Hematopoietic multipotent progenitor cell treated with erythropoietin and hydrocortisone succinate and interleukin-3 and kit ligand, for 15 days (in vitro differentiated cells): Measurements from ENCODE around the gene VTI1A.

Experiments used
- DNase-seq: peaks from one replicate; pipeline ENCODE4 v3.0.0-alpha.2; 2015; ENCODE audit warnings: low spot score

VTI1A gene

GRCh38 chr10:112639298-112639697 lies 192.3 kb downstream of the VTI1A start:
- no peak for DNase-seq

- no peak for DNase-seq
These were observed 193.6 kb downstream of the VTI1A start for GRCh38 chr10:112640638-112641037.

- no peak for DNase-seq
These were observed 196.7 kb downstream of the VTI1A start for GRCh38 chr10:112643600-112644264.

GRCh38 chr10:112644265-112644645 lies 197.2 kb downstream of the VTI1A start:
- no peak for DNase-seq

GRCh38 chr10:112649006-112649821 lies 202.2 kb downstream of the VTI1A start:
- DNase-seq, result no peak

- no peak for DNase-seq
These were observed 202.8 kb downstream of the VTI1A start for GRCh38 chr10:112649822-112650152.

- DNase-seq, result no peak
These were observed 203.6 kb downstream of the VTI1A start for GRCh38 chr10:112650588-112651030.

- DNase-seq, result no peak
These were observed 206.2 kb downstream of the VTI1A start for GRCh38 chr10:112653215-112653614.

GRCh38 chr10:112653851-112654250 lies 206.8 kb downstream of the VTI1A start:
- no peak for DNase-seq

GRCh38 chr10:112654794-112655193 lies 207.8 kb downstream of the VTI1A start:
- no peak for DNase-seq

- no peak for DNase-seq
These were observed 208.7 kb downstream of the VTI1A start for GRCh38 chr10:112655722-112656121.

- DNase-seq, result no peak
These were observed 211.4 kb downstream of the VTI1A start for GRCh38 chr10:112658465-112658864.

- no peak for DNase-seq
These were observed 212.1 kb downstream of the VTI1A start for GRCh38 chr10:112658900-112659638.

- DNase-seq, result no peak
These were observed 216.5 kb downstream of the VTI1A start for GRCh38 chr10:112663234-112664125.

GRCh38 chr10:112666094-112666493 lies 219.1 kb downstream of the VTI1A start:
- no peak for DNase-seq

GRCh38 chr10:112669989-112670388 lies 223.0 kb downstream of the VTI1A start:
- no peak for DNase-seq

- DNase-seq, result no peak
These were observed 224.7 kb downstream of the VTI1A start for GRCh38 chr10:112671743-112672142.

GRCh38 chr10:112672706-112673105 lies 225.7 kb downstream of the VTI1A start:
- DNase-seq, result no peak

- peak; percentile 24 for DNase-seq
These were observed 228.6 kb downstream of the VTI1A start for GRCh38 chr10:112675560-112676083.

- peak; percentile 58 for DNase-seq
These were observed 230.7 kb downstream of the VTI1A start for GRCh38 chr10:112677689-112678088.

- DNase-seq, result no peak
These were observed 231.6 kb downstream of the VTI1A start for GRCh38 chr10:112678581-112678980.

GRCh38 chr10:112678987-112679386 lies 232.0 kb downstream of the VTI1A start:
- no peak for DNase-seq
